ENCODE data around the gene OR4K2.

The OR4K2 gene

DNA sequence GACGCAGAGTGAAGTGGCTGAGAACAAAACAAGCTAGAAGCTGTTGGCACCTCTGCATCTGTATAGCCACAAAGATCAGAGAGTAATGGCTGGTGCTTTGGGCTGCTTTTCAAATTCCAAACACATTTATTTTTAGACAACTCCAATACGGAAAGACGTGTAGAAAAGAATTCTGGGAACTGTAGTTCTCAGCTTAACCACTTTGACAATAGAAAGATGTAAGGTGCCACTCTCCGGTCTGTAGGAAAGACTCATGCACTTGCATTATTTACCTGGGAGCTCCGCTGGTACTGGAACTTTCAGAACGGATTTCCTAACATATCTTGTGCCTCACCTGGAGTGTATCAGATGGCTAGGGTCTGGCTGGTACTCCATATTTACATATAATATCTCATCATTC lies 1.8 kb upstream of the OR4K2 start:
- Histone ChIP-seq H3K4me3 (ENCODE audit: low read depth, low read length) (no peak overlapping the region), H3K27me3 (ENCODE audit: insufficient read depth, low read depth, severe bottlenecking) (peaks cover 61% of the 10 kb centered on the region), H3K27ac (no peak overlapping the region), H3K9me3 (ENCODE audit: severe bottlenecking) (no peaks in the 10 kb centered on the region), H3K36me3 (no peaks in the 10 kb centered on the region)
- TF ChIP-seq, protein P1, sequence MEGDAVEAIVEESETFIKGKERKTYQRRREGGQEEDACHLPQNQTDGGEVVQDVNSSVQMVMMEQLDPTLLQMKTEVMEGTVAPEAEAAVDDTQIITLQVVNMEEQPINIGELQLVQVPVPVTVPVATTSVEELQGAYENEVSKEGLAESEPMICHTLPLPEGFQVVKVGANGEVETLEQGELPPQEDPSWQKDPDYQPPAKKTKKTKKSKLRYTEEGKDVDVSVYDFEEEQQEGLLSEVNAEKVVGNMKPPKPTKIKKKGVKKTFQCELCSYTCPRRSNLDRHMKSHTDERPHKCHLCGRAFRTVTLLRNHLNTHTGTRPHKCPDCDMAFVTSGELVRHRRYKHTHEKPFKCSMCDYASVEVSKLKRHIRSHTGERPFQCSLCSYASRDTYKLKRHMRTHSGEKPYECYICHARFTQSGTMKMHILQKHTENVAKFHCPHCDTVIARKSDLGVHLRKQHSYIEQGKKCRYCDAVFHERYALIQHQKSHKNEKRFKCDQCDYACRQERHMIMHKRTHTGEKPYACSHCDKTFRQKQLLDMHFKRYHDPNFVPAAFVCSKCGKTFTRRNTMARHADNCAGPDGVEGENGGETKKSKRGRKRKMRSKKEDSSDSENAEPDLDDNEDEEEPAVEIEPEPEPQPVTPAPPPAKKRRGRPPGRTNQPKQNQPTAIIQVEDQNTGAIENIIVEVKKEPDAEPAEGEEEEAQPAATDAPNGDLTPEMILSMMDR (IDR thresholded peaks at IDR 0.05; ENCODE audit: low read depth, low read length), result no peak
- DNase-seq, result no peak

DNA sequence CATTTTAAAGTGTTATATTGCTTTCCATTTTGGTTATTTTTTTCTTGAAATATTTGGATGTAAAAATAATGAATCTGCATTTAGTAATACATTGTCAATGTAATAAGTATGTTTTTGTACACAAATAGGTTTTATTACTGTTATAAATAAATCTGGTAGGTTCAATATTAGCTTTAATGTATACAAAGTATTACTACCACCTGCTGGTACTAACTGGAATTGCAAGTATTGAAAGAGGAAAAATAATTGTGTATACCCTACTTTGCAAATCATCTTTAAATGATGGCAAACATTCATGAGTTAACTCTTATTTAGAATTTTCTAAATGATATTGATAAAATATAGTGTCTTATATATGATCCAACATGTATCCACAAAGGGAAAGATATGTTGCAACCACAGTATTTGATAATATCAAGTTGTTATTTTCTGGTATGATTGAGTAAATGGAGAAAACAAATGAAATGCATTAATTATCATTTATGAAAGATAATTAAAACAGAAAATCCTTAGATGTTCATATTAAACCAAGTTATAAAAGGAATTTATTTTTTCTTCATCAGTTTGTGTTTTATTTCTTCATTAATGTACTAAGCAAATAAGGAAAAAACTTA lies 3.2 kb downstream of the OR4K2 start:
- no peak overlapping the region for H3K4me3 ChIP-seq (ENCODE audit: low read depth, low read length)
- DNase-seq, result no peak
- no peaks in the 10 kb centered on the region for H3K9me3 ChIP-seq (ENCODE audit: severe bottlenecking)
- H3K36me3 ChIP-seq, result no peaks in the 10 kb centered on the region
- H3K27ac ChIP-seq, result no peak overlapping the region
- TF ChIP-seq, protein P1 (IDR thresholded peaks at IDR 0.05; ENCODE audit: low read depth, low read length), result 0 out of 2 replicates have a peak, but pooled peaks have one; percentile 6
- peaks cover 60% of the 10 kb centered on the region for H3K27me3 ChIP-seq (ENCODE audit: insufficient read depth, low read depth, severe bottlenecking)

DNA sequence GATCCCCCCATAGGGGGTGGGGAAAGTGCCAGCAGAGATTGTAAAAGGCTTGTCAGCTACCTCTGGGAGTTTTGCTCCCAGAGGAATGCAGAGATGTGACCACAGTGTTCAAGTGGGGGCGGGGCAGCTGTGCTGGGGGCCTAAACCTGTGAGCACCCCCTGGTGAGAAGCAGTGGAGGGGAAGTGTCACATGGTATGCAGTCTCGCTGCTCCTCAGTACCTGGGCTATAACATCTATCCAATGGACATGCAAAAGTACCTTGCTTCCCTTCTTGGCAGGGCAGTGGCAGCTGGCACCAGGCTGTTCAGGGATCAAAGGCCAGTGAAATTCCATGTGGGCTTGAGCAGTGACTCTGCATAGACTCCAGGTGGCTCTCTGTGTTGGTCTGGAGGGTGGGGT lies 20.3 kb downstream of the OR4K2 start:
- TF ChIP-seq, protein P1 (IDR thresholded peaks at IDR 0.05; ENCODE audit: low read depth, low read length), result no peak
- H3K4me3 ChIP-seq (ENCODE audit: low read depth, low read length), result no peak overlapping the region
- no peak overlapping the region for H3K27ac ChIP-seq
- H3K9me3 ChIP-seq (ENCODE audit: severe bottlenecking), result peaks cover 57% of the 10 kb centered on the region
- peaks cover 3% of the 10 kb centered on the region for H3K27me3 ChIP-seq (ENCODE audit: insufficient read depth, low read depth, severe bottlenecking)
- no peaks in the 10 kb centered on the region for H3K36me3 ChIP-seq
- DNase-seq, result no peak

DNA sequence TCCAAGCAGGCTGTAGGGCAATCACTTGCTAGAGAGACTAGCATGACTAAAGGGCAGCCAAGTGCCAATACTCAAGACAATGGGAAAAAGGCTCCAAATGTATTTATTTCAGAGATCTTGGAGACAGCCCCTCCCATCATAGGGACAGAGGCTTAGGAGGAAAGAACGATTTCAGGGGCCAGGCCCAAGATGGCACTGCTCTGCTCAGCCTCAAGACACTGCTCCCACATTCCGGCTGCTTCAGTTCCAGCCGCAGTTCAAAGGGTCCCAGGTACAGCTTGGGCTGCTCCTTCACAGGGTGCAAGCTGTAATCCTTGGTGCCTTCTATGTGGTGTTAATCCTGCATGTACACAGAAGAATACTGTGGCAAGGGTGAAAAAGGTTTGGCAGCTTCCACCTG lies 26.1 kb downstream of the OR4K2 start:
- no peak for DNase-seq
- Histone ChIP-seq H3K27me3 (ENCODE audit: insufficient read depth, low read depth, severe bottlenecking) (peaks cover 6% of the 10 kb centered on the region), H3K9me3 (ENCODE audit: severe bottlenecking) (peaks cover 15% of the 10 kb centered on the region), H3K4me3 (ENCODE audit: low read depth, low read length) (no peak overlapping the region), H3K36me3 (no peaks in the 10 kb centered on the region), H3K27ac (no peak overlapping the region)
- TF ChIP-seq, protein P1 (IDR thresholded peaks at IDR 0.05; ENCODE audit: low read depth, low read length), result no peak

DNA sequence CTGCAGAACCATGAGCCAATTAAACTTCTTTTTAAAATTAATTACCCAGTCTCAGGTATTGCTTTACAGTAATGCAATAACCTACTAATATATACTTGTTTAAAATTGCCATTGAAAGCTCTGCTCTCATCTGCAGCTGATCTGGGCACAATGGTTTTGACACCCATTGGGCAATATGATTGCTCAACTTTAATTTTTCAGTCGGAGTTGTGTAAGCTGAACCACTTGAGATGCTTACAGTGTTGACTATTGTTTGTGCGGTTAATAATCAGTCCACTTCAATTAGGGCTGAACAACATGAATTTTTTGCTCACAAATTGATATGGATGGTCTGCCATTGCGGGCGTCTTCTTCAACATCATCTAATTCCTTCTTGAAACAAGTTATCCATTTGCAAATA lies 27.5 kb downstream of the OR4K2 start:
- H3K9me3 ChIP-seq (ENCODE audit: severe bottlenecking), result peaks cover 3% of the 10 kb centered on the region
- no peak for DNase-seq

More for the DNA sequence above, 27.5 kb downstream of the OR4K2 start:
- H3K27ac ChIP-seq, result no peak overlapping the region
- TF ChIP-seq, protein P1 (IDR thresholded peaks at IDR 0.05; ENCODE audit: low read depth, low read length), result no peak
- no peak overlapping the region for H3K4me3 ChIP-seq (ENCODE audit: low read depth, low read length)
- H3K27me3 ChIP-seq (ENCODE audit: insufficient read depth, low read depth, severe bottlenecking), result peaks cover 6% of the 10 kb centered on the region
- no peaks in the 10 kb centered on the region for H3K36me3 ChIP-seq

Data from WERI-Rb-1 (cell line).